ENCODE measurements around the gene CYTL1.
A peak's percentile ranks its signal among the peaks of the same experiment; 100 is the strongest.

Gene CYTL1

DNA sequence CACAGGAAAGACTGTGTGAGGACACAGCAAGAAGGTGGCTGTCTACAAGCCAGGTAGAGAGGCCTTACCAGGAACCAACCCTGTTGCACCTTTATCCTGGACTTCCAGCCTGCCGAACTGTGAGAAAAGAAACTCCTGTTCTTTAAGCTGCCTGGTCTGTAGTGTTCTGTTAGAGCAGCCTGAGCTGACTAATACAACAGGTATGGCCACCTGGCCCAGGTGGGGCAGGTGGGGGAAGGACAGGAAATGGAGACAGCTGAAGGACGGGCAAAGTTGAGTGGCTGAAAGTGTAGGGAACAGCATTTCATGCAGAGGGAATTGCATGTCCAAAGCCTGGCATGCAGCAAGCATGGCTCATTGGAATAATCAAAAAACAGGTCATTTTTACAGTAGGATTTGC lies 35.1 kb downstream of the CYTL1 start:
- Histone ChIP-seq H3K4me2 (ENCODE audit: low read length) (no peak overlapping the region), H3K23ac (ENCODE audit: low read length) (no peak overlapping the region), H2BK15ac (replicated peaks; ENCODE audit: low read depth) (no peak overlapping the region), H2BK5ac (ENCODE audit: low read length) (no peak overlapping the region), H3K56ac (ENCODE audit: low read length) (no peak overlapping the region), H3K27ac (ENCODE audit: low read depth, low read length) (no peak overlapping the region), H3K4me1 (ENCODE audit: control insufficient read depth, low read depth, low read length) (no peaks in the 10 kb centered on the region), H2AK5ac (ENCODE audit: low read length) (no peak overlapping the region), H3K4me3 (ENCODE audit: low read length) (no peak overlapping the region), H3K18ac (ENCODE audit: low read length) (no peak overlapping the region), H3K36me3 (ENCODE audit: control insufficient read depth, insufficient read depth, low read length) (no peaks in the 10 kb centered on the region), H4K8ac (ENCODE audit: low read depth, low read length) (no peak overlapping the region), H3K27me3 (ENCODE audit: insufficient read depth, low read length, poor library complexity) (no peaks in the 10 kb centered on the region), H3K4ac (ENCODE audit: low read depth, low read length) (no peak overlapping the region), H3K79me2 (ENCODE audit: control insufficient read depth, insufficient read depth, low read length) (no peaks in the 10 kb centered on the region), H3K79me1 (ENCODE audit: low read length) (no peaks in the 10 kb centered on the region), H4K5ac (ENCODE audit: low read length) (no peak overlapping the region), H2BK120ac (ENCODE audit: low read depth, low read length) (no peak overlapping the region), H3K9ac (ENCODE audit: low read length) (no peak overlapping the region)
- WGBS (ENCODE audit: extremely low coverage, insufficient coverage, low lambda C conversion rate) = no CpG with 5 or more reads among the region's 2 CpGs
- DNase-seq = peak; percentile 19

DNA sequence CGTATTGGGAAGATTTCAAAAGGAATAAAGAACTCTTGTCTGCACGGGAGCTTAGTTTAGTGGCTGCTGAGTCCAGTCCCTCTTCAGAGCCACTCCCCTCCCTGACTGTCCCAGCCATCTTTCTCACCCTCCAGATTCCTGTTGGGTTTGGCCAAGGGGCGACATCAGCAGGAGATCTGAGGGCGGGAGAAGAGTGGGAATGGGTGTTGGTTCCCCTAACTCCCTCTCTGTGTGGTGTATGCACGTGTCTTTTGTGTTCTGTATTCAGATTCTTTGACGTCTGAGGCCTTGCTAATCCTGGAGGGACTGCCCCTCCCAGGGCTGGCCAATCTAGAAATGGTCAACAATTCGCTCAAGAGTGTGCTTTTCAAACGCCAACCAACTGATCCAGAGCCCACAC lies 37.4 kb downstream of the CYTL1 start:
- no peak overlapping the region for H4K8ac ChIP-seq (ENCODE audit: low read depth, low read length)
- no CpG with 5 or more reads among the region's 8 CpGs for WGBS (ENCODE audit: extremely low coverage, insufficient coverage, low lambda C conversion rate)
- no peaks in the 10 kb centered on the region for H3K79me1 ChIP-seq (ENCODE audit: low read length)
- H2BK5ac ChIP-seq (ENCODE audit: low read length) = no peak overlapping the region
- H3K56ac ChIP-seq (ENCODE audit: low read length) = no peak overlapping the region
- no peak overlapping the region for H2AK5ac ChIP-seq (ENCODE audit: low read length)
- no peak overlapping the region for H3K9ac ChIP-seq (ENCODE audit: low read length)
- no peaks in the 10 kb centered on the region for H3K36me3 ChIP-seq (ENCODE audit: control insufficient read depth, insufficient read depth, low read length)
- no peak overlapping the region for H3K18ac ChIP-seq (ENCODE audit: low read length)
- no peak for DNase-seq
- no peak overlapping the region for H3K23ac ChIP-seq (ENCODE audit: low read length)
- no peak overlapping the region for H4K5ac ChIP-seq (ENCODE audit: low read length)
- H2BK15ac ChIP-seq (replicated peaks; ENCODE audit: low read depth) = no peak overlapping the region
- no peak overlapping the region for H3K4me2 ChIP-seq (ENCODE audit: low read length)
- no peaks in the 10 kb centered on the region for H3K4me1 ChIP-seq (ENCODE audit: control insufficient read depth, low read depth, low read length)
- no peak overlapping the region for H3K4me3 ChIP-seq (ENCODE audit: low read length)
- H2BK120ac ChIP-seq (ENCODE audit: low read depth, low read length) = no peak overlapping the region
- no peaks in the 10 kb centered on the region for H3K27me3 ChIP-seq (ENCODE audit: insufficient read depth, low read length, poor library complexity)
- no peak overlapping the region for H3K27ac ChIP-seq (ENCODE audit: low read depth, low read length)
- H3K4ac ChIP-seq (ENCODE audit: low read depth, low read length) = no peak overlapping the region
- H3K79me2 ChIP-seq (ENCODE audit: control insufficient read depth, insufficient read depth, low read length) = no peaks in the 10 kb centered on the region

DNA sequence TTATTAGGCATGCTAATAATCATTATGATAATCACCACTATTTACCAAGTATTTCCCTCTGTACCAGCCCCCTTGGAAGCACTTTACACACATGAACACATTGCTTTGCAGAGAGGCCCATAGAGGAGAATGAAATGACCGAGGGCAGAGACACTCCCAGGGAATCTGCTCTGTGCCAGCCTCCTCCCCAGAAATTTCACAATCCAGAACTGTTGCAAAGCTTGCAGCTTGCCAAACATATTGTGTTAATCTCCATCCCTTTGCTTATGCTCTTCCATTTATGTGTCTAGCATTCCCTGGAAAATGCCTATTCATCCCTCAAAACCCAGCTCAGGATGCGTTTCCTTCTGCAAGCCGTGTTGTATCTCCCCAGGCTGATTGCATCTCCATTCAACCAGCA lies 37.8 kb downstream of the CYTL1 start:
- no CpG with 5 or more reads among the region's 3 CpGs for WGBS (ENCODE audit: extremely low coverage, insufficient coverage, low lambda C conversion rate)
- Histone ChIP-seq H2BK5ac (ENCODE audit: low read length) (no peak overlapping the region), H3K36me3 (ENCODE audit: control insufficient read depth, insufficient read depth, low read length) (no peaks in the 10 kb centered on the region), H3K9ac (ENCODE audit: low read length) (no peak overlapping the region), H2AK5ac (ENCODE audit: low read length) (no peak overlapping the region), H3K18ac (ENCODE audit: low read length) (no peak overlapping the region), H3K27me3 (ENCODE audit: insufficient read depth, low read length, poor library complexity) (no peaks in the 10 kb centered on the region), H3K27ac (ENCODE audit: low read depth, low read length) (no peak overlapping the region), H3K23ac (ENCODE audit: low read length) (no peak overlapping the region), H3K79me1 (ENCODE audit: low read length) (no peaks in the 10 kb centered on the region), H3K4me3 (ENCODE audit: low read length) (no peak overlapping the region), H4K8ac (ENCODE audit: low read depth, low read length) (no peak overlapping the region), H4K5ac (ENCODE audit: low read length) (no peak overlapping the region), H3K4me1 (ENCODE audit: control insufficient read depth, low read depth, low read length) (no peaks in the 10 kb centered on the region), H2BK15ac (replicated peaks; ENCODE audit: low read depth) (no peak overlapping the region), H2BK120ac (ENCODE audit: low read depth, low read length) (no peak overlapping the region), H3K56ac (ENCODE audit: low read length) (no peak overlapping the region), H3K4ac (ENCODE audit: low read depth, low read length) (no peak overlapping the region), H3K4me2 (ENCODE audit: low read length) (no peak overlapping the region), H3K79me2 (ENCODE audit: control insufficient read depth, insufficient read depth, low read length) (no peaks in the 10 kb centered on the region)
- DNase-seq = no peak

DNA sequence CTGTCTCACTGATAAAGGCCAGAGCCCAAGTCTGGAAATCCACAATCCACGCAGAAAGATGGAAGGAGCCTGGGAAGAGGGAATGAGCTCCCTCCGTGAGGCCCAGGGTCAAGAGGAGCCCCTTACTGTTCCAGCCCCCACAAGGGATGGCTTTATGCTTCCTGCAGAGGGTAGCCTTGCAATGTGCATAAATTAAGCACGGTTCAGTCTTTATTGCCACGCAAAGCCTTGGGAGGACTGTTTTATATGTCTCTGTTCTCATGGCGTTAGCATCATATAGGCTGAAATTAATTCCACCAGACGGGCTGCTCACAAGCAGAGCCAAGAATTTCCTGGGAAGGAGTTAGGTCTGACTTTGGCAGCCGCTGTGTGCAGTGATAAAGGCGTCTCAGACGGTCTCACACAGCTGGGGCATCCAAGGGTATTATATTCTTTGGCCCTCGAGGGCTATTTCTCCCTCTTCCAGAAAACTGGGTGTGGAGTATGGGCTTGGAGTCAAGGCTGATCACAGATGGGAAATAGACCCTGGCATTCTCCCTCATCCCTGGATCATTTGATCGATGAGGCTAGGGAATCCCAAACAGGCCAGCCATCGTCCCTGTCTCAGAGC lies 38.5 kb downstream of the CYTL1 start:
- Histone ChIP-seq H3K23ac (ENCODE audit: low read length) (no peak overlapping the region), H4K8ac (ENCODE audit: low read depth, low read length) (no peak overlapping the region), H3K27ac (ENCODE audit: low read depth, low read length) (no peak overlapping the region), H2BK15ac (replicated peaks; ENCODE audit: low read depth) (no peak overlapping the region), H3K18ac (ENCODE audit: low read length) (no peak overlapping the region), H3K4ac (ENCODE audit: low read depth, low read length) (no peak overlapping the region), H3K79me2 (ENCODE audit: control insufficient read depth, insufficient read depth, low read length) (no peaks in the 10 kb centered on the region), H3K36me3 (ENCODE audit: control insufficient read depth, insufficient read depth, low read length) (no peaks in the 10 kb centered on the region), H2BK120ac (ENCODE audit: low read depth, low read length) (no peak overlapping the region), H4K5ac (ENCODE audit: low read length) (no peak overlapping the region), H3K79me1 (ENCODE audit: low read length) (no peaks in the 10 kb centered on the region), H2BK5ac (ENCODE audit: low read length) (no peak overlapping the region), H3K4me3 (ENCODE audit: low read length) (no peak overlapping the region), H2AK5ac (ENCODE audit: low read length) (no peak overlapping the region), H3K4me2 (ENCODE audit: low read length) (no peak overlapping the region), H3K9ac (ENCODE audit: low read length) (no peak overlapping the region), H3K56ac (ENCODE audit: low read length) (no peak overlapping the region), H3K27me3 (ENCODE audit: insufficient read depth, low read length, poor library complexity) (no peaks in the 10 kb centered on the region), H3K4me1 (ENCODE audit: control insufficient read depth, low read depth, low read length) (no peaks in the 10 kb centered on the region)
- no CpG with 5 or more reads among the region's 12 CpGs for WGBS (ENCODE audit: extremely low coverage, insufficient coverage, low lambda C conversion rate)
- DNase-seq = no peak

DNA sequence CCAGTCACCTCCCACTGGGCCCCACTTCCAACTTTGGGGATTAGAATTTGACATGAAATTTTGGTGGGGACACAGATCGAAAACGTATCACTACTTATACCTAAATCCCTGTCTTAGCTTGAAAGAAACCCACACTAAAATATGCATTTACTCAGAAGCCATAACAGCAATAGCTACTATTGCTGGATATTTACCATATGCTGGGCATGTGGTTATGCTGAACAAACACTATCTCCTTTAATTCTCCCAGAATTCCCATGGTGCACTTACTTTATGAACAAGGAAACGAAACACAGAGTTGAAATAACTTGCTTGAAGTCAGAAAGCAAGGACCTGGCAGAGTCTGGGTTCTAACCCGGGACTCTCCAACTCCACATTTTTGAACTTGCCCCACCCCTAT lies 39.3 kb downstream of the CYTL1 start:
- Histone ChIP-seq H2AK5ac (ENCODE audit: low read length) (no peak overlapping the region), H3K4me3 (ENCODE audit: low read length) (no peak overlapping the region), H2BK5ac (ENCODE audit: low read length) (no peak overlapping the region), H2BK120ac (ENCODE audit: low read depth, low read length) (no peak overlapping the region), H2BK15ac (replicated peaks; ENCODE audit: low read depth) (no peak overlapping the region), H3K18ac (ENCODE audit: low read length) (no peak overlapping the region), H4K5ac (ENCODE audit: low read length) (no peak overlapping the region), H3K23ac (ENCODE audit: low read length) (no peak overlapping the region), H3K4ac (ENCODE audit: low read depth, low read length) (no peak overlapping the region), H3K27me3 (ENCODE audit: insufficient read depth, low read length, poor library complexity) (no peaks in the 10 kb centered on the region), H3K79me1 (ENCODE audit: low read length) (no peaks in the 10 kb centered on the region), H3K27ac (ENCODE audit: low read depth, low read length) (no peak overlapping the region), H4K8ac (ENCODE audit: low read depth, low read length) (no peak overlapping the region), H3K4me1 (ENCODE audit: control insufficient read depth, low read depth, low read length) (no peaks in the 10 kb centered on the region), H3K4me2 (ENCODE audit: low read length) (no peak overlapping the region), H3K36me3 (ENCODE audit: control insufficient read depth, insufficient read depth, low read length) (no peaks in the 10 kb centered on the region), H3K56ac (ENCODE audit: low read length) (no peak overlapping the region), H3K9ac (ENCODE audit: low read length) (no peak overlapping the region), H3K79me2 (ENCODE audit: control insufficient read depth, insufficient read depth, low read length) (no peaks in the 10 kb centered on the region)
- no CpG with 5 or more reads among the region's 4 CpGs for WGBS (ENCODE audit: extremely low coverage, insufficient coverage, low lambda C conversion rate)
- no peak for DNase-seq

DNA sequence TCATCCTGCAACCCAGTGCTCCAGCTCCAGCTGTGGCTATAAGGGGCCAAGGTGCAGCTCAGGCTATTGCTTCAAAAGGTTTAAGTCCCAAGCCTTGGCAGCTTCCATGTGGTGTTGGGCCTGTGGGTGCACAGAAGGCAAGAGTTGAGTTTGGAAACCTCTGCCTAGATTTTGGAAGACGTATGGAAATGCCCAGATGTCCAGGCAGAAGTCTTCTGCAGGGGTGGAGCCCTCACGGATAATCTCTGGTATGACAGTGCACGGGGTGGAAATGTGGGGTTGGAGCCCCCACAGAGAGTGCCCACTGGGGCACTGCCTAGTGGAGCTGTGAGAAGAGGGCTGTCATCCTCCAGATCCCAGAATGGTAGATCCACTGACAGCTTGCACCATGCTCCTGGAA lies 44.5 kb downstream of the CYTL1 start:
- Histone ChIP-seq H3K4me1 (ENCODE audit: control insufficient read depth, low read depth, low read length) (no peaks in the 10 kb centered on the region), H3K27ac (ENCODE audit: low read depth, low read length) (no peak overlapping the region), H3K4me2 (ENCODE audit: low read length) (no peak overlapping the region), H3K23ac (ENCODE audit: low read length) (no peak overlapping the region), H3K79me1 (ENCODE audit: low read length) (no peaks in the 10 kb centered on the region), H2BK15ac (replicated peaks; ENCODE audit: low read depth) (no peak overlapping the region), H3K27me3 (ENCODE audit: insufficient read depth, low read length, poor library complexity) (no peaks in the 10 kb centered on the region), H3K4me3 (ENCODE audit: low read length) (no peak overlapping the region), H3K79me2 (ENCODE audit: control insufficient read depth, insufficient read depth, low read length) (no peaks in the 10 kb centered on the region), H4K5ac (ENCODE audit: low read length) (no peak overlapping the region), H2BK120ac (ENCODE audit: low read depth, low read length) (no peak overlapping the region), H3K18ac (ENCODE audit: low read length) (no peak overlapping the region), H2BK5ac (ENCODE audit: low read length) (no peak overlapping the region), H2AK5ac (ENCODE audit: low read length) (no peak overlapping the region), H4K8ac (ENCODE audit: low read depth, low read length) (no peak overlapping the region), H3K9ac (ENCODE audit: low read length) (no peak overlapping the region), H3K56ac (ENCODE audit: low read length) (no peak overlapping the region), H3K4ac (ENCODE audit: low read depth, low read length) (no peak overlapping the region), H3K36me3 (ENCODE audit: control insufficient read depth, insufficient read depth, low read length) (no peaks in the 10 kb centered on the region)
- DNase-seq = peak; percentile 8
- no CpG with 5 or more reads among the region's 3 CpGs for WGBS (ENCODE audit: extremely low coverage, insufficient coverage, low lambda C conversion rate)
